Stimulated activated CD4-positive, alpha-beta T cell treated with anti-CD3 and anti-CD28 coated beads, Interleukin-1b, Interleukin-23, amount 100 ng/mL, for 48 hours (primary cell): ENCODE measurements around the gene PDE4D.
A peak's percentile ranks its signal among the peaks of the same experiment; 100 is the strongest.

ENCODE experiments used
- DNase-seq: peaks from one replicate; pipeline ENCODE4 v3.0.0-alpha.2; 2020

PDE4D gene

DNA sequence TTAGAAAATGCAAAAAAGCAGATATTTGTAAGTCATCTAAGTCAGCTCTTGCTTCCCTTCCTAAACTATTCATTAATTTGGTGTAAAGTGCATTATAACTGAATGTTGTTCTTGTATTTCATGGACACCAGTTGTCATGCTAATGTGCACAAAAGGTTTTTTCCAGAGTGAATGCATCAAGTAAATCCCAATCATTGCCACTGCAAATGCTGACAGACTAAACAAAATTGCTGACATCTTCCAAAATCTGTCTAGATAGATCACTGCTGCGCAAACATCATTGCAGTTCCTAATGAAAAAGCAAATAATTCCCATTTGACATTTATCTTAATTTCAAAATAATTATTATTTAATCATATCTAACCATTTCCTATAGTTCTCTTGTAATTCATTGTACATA is 161.7 kb downstream of the PDE4D start:
- no peak for DNase-seq

DNA sequence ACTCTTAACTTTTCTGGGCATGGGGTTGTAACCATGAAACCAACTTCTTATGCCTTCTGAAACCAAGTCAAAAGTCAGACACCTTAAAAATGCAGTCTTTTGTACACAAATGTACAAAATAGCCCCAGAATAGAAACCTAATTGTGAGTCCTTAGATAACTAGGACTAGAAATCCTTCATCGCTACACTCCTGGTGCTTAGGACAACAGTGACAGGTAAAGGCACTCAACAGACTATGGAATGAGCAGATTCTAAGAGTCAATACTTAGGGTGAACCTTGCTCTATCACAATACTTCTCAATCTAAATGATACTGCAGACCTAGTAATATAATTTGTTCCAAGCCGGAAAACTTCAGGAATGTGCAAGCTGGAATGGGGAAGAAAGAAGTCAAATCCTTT is 163.7 kb downstream of the PDE4D start:
- DNase-seq = no peak

DNA sequence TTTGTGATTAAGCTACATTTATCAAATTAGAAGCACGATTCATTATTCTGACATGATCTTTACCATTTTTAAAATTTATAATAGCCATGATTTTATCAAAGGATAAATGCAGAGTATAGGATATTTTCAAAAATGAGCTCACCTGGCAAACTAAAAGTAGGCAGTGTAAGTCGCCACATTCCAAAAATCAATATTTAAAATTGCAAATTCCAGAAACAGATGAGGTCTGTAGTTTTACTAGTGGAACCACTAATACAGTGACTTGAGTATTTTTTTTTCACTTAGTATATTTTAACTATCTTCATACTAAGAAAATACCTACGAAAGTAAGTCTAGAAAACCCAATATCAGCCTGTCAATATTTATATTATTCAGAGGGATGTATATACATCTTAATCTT is 164.2 kb downstream of the PDE4D start:
- DNase-seq = no peak

DNA sequence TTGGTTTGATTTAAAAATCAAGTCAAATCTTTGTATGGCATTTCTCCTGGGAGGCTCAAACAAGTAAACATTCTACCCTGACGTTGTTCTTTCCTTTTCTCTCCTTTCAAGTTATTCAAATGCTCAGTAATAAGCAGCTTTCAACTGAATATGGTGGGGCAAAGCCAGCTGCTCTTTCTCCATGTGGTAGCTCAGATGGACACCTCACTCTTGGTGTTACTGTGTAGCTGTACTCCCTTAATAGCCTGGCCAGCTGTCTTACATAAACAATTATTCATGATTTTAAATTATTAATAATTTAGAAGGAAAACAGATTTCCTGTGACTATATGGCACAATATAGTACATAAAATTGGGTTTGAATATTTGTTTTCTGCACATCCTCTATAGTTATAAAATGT is 165.2 kb downstream of the PDE4D start:
- DNase-seq = no peak

DNA sequence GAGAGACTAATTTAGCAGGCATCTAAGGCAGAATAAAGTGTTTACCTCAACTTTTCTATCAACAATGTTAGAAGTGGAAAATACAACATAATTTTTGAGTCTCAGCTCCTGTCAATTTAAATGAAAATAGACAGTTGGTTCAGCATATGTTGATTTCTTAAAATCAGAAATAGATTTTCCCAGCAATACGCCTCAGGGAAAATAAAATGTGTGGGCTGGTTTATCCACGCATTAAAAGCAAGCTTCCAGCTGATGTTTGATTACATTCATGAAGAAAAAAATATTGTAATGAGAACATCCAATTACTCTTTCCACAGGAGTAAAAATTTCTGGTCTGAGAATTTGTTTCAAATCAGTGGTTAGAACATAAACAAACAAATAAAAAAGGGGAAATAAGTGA is 166.3 kb downstream of the PDE4D start:
- no peak for DNase-seq

DNA sequence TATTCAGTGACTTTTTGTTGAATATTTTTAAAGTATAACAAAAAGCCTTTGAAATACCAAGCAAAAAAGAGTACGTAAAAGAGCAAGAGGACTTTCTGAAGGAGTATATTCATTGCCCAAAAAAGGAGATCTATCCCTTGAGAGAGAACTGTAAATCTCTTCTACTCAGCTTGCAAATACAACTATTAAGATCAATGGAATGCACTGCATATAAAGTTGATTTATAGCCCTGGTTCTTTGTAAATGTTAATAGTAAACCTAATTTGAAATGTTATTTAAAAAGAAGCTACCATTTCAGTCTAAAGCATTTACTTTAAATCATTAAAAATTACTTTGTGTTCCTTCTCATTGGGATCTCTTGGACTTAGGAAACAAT is 168.1 kb downstream of the PDE4D start:
- DNase-seq = no peak

DNA sequence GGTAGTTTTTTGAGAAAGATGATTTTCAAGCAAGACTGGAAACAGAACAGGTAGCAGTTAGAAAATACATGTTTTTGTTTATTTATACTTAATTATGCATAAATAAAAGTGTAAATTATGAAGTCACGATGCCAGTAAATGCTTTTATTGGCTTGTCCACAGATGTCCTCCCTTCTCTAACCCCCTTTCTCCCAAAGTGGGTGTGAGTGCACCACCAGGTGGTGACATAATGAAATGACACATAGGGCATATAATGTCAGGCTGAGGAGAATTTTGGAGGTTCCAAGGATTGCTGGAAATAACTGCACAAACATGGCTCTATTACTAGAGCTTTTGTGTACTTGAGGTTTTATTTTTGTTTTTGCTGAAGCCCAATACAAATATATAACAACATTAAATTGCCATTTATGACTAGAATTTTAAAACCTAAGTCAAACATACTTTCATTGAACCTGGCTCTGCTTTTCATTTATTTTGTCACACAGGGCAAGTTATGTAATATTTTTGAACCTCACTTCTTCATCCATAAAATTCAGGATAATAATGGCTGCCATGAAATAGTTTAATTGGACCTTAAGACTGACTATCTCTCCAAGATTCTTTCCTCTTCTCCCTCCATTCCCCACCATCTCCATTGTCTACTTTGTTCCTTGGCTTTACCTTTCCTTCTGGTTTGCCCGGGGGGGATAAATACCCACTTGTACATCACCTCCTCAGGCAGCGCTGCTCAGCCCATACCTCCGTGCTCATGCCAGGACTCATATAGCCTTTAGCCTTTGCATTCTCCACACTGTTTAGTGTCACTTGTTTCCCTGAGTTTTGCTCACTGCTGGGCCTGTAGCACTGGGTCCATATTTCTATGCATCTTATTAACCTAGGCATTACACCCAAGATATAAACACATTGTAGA is 168.8 kb downstream of the PDE4D start:
- DNase-seq = peak; percentile 5

DNA sequence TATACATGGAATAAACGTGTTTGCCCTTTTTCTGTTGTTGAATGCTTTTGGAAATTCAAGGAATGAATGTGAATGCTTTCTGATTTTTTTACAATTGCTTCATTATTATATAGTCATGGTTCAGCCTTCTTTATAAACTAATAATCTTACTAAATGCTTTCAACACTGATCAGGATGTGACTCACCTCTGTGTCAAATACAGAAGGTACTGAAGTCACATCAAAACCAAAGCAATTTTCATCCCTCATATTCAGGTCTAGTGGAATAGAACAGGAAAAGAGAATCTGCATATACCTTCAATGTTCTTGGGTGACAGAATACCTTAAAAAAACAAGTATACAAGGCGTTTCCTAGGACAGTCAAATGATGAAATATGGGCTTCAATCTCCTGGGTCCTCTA is 170.7 kb downstream of the PDE4D start:
- no peak for DNase-seq

DNA sequence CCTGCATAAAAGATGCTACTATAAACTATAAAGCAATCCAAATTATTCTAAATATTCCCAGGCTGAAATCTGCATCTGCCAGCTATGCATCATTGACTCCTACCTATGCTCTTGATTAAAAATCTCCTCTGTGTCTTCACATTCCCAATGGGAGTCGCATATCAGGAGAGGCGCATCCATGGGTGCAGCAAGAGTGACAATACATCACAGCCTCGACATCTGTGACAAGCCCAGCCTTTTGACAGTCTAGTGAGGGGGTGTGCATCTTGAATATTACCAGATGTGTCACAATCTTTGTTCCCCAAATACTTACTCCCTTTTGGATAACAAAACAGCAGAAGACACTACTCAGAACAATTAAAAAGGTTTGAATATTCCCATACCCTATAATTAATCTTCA is 171.8 kb downstream of the PDE4D start:
- DNase-seq = no peak

DNA sequence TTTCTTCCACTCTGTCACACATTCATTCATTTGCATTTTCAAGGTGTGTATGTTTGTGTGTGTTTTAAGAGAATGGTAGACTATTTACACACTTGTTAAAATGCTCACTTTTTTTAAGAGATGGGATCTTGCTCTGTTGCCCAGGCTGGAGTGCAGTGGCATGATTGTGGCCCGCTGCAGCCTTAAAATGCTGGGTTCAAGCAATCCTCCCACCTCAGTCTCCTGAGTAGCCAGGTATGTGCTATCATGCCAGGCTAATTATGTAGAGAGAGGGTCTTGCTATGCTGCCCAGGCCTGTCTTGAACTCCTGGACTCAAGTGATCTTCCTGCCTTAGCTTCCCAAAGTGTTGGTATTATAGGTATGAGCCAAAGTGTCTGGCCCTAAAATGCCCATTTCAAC is 173.5 kb downstream of the PDE4D start:
- DNase-seq = no peak

DNA sequence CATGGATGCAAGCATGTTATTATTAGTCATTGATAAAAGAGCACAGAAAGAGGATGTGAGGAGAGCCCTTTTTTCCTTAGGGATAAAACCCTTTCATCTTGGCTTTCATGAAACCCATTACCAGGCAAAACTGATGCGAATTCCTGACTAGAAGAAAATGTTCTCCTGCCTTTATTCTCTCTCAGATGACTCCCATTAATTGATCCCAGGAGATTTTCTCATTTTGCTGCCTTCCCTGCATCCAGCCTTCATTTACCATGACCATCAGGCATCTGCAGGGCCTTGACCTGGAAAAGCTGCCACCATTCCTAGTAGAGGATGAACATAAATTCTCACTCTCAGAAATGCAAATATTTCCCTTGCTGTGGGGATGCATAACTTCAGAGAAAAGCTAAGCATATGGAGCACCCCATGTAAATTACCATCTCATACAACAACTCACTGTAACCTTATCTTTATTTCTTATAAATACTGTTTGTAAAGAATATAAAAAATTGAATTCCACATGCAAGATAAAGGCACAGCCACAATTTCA is 176.5 kb downstream of the PDE4D start:
- DNase-seq = no peak

DNA sequence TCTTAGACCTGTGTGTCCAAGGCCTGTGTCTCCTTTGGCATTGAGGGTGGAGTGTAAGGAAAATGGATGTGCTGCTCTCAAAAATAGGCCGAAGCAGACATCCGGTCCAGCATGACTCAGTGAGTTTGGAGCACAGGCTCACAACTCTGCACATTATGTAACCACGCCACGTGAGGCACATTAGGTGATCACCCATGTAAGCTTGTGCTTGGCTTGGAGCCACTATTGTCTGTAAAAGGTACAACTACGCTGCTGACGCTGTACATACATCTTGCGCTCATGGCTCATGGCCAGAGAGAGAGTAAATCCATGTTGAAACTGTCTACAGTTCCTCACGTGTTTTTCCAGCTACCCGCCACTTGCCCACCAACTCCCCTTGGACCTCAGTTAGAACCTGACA is 177.5 kb downstream of the PDE4D start:
- no peak for DNase-seq

DNA sequence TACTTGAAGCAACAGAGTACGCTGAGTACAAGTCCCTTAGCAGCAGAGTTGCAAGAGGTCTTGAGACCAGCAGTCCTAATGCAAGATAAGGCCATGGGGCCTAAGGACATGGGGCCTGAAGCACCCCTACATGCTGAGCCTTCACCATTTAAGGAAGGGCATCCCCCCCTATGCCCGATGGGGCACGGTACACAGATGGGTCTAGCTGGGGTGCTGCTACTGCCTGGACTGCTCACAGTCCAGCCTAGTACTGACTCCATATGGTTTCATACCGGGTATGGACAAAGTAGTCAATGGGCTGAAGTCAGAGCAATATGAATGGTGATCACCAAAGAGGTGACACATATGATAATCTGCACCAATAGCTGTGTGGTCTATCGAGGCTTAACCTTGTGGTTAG is 178.3 kb downstream of the PDE4D start:
- no peak for DNase-seq

DNA sequence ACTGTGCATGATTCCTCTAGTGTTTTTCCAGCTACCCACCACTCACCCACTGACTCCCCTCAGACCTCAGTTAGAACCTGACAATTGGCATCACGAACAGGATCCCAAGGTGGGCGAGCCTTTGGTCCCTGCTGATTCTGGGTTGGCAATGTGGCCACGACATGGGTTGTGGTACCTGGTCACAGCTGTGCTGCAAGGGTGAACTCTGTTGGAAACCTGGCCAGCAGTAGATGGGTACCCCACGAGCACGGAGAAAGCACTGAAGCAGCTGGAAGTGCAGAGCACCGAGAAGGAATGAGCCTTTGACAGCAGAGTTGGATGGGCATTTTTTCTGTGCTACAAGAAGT is 180.1 kb downstream of the PDE4D start:
- DNase-seq = no peak

DNA sequence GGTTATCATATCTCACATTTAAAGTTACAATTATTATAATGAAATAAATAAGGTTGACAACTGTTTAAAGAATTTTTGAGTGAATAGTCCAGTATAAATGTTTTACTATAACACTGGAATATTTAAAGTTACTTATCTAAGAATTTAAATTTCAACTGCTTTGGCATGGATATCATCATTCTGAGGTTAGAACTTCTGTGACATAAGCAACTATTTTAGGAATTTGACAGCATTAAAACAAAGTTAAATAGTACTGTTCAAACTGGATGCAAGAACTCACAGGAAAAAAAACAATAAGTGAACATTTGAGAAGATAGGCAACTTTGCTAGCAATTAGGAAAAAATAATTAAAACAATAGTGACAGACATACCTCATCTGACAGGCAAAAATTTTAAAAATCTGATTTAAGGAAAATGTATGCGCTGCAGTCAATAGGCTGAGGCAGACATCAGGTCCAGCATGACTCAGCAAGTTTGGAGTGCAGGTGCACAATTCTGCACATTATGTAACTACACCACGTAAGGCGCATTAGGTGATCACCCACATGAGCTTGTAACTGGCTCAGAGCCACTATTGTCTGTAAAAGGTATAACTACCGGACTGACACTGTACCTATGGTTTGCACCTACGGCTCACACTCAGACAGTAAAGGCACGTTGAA is 180.6 kb downstream of the PDE4D start:
- DNase-seq = no peak

DNA sequence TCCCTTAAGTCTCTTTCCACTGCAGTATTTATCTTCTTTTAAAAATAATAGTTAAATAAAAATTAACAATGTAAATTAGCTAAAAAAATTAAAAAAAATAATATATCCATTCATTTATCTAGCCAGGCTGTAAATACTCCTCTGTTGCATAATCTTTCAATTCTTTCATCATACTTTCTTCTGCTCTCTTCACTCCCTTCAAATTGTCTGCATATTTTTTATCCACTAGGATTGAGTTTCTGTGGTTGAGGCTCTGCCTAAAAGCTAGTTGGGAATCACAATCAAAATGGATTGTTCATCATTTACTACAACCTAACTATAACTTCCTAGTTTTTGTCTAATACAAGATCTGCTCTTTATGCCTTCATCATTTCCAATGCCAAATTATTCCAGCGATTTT is 182.2 kb downstream of the PDE4D start:
- DNase-seq = no peak

DNA sequence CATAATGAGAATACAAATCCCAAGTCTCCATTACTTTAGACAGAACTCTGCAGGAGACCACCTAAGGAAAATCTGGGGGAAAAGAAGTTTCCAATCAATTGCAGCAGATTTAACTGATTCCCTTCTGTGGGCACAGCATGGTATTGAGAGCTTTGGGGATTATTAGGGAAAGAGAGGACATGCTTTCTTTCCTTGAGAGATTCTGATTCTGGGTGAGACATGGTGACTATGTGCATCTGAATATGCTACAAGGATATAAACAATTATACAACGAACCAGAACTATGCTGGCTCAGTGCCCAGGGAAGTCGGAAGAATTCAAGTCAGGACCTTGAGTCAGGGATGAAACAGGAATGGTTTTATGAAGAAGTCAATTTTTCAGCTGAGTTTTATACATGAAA is 183.7 kb downstream of the PDE4D start:
- no peak for DNase-seq

DNA sequence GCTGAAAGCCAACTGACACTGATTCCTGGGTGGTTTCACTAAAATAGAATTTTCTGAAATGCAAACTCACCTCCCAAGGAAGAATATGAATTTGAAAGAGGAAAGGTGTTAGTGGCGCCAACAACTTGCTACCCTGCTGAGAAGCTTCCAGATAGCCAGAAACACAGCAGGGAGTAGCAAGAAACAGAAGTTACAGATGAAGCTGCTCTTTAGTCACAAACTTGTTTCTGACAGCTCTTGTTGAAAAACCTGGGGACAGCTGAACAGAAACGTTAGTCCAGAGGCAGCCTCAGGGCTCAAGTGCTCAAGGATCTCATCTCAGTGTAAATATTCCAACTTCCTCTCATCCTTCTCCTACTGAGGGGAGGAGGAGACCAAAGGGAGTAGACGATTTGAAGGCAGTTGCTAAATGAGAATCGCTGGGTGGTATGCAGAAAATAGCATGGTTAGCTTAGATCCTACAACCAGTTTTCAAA is 184.1 kb downstream of the PDE4D start:
- no peak for DNase-seq

DNA sequence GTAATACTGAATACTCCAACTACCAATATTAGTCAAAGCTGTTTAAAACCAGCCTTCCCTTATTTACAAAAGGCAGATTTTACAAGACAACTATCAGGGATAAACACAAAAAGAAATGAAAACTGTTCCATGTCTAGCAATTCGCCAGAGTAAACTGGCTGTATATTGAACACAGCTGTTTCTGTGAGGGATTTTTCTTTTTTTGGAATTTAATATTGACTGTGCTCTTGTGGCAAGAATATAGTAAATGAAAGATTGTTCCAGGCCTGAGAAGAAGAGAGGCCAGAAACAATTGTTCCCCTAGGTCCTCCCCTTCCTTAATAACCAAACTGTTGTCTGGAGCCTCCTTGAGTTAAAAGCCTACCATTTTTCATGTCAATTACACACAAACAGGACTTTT is 188.6 kb downstream of the PDE4D start:
- no peak for DNase-seq

DNA sequence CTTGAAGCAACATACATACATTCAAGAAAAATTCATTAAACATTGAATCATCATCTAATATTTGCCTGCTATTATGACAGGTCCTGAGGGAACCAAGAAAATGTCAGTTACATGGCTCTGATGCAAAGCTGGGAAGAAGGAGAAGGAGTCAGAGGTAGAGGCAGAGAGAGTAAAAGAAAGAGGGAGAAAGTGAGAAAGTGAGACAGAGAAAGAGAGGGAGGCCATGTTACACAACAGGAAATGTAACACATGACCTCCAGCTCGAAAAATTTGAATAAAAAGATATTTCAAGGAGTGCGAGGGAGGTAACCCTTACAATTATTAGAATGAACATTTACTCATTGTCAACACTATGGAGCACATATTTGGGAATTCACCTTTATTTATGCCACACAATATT is 189.7 kb downstream of the PDE4D start:
- DNase-seq = no peak

DNA sequence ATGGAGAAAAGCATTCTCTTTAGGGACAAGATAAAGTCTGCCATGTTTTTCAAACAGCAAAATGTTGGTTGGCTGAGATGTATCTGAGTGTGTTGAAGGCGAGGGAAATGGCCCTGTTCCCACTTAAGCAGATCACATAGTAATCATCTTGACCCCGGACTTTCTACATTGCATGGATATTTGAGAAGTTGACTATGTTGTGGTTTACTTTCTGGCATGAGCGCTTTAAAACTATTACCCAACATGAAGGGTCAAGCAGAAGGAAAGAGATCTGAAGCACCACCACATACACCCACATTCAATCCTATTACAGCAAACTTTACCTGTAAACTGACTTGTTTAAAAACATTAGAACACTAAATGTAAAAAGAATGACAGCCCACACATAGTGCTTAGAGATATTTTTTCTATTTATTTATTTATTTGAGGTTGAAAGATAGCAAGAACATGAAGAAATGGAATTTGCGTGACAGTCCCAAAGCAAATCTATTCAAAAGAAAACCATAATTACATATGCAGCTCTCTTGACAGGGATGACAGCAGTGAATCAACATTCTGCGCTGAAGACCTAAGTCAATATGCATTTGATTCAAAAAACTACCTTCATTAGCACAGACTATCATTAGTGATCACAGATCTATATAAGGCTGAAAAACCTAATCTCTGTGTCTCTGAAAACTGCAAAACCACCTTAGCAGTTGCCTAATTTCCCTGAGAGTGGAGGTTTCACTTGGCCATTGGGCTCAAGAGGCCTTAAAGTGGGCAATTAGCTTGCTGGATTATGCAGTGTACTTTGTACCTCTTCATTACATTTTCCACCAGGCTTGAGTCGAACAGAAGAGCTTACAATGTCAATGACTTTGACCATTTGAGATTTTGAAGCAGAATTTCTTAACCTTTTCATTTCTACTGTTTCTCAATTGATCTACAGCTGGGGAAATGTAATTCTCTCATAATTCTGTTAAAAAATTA is 195.0 kb downstream of the PDE4D start:
- DNase-seq = no peak

DNA sequence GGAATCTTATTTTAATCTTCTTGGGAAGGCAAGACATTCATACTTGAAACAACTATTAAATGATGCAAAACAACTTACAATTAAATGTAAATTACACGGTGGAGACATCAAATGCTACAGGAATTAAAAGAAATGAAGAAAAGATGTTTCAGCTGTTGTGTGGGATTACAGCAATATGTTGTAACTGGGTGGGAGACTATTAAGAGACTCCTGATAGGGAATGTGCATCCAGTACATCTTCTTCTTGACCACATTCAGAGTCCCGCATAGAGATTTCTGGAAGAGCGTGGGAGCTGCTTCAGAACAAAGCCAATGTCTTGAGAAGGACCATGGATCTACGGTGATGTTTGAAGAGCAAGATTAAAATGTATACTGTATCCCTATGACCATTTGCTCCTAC is 199.1 kb downstream of the PDE4D start:
- DNase-seq = no peak
